Measurements from ENCODE around the gene MAPKAP1. TPM values are rescaled to one million over a fixed set of nuclear protein-coding genes. Genes with fewer than 3 reads are reported as not detected.
"Not testable (repeated sequence)": the region's sequence is repeated elsewhere in the genome, so short reads cannot be mapped to it uniquely, and the experiment has no call there.

Gene MAPKAP1
- total RNA-seq, 4 donors from 2014 or later = 57.6 to 70.2 (median 68.7) TPM

DNA sequence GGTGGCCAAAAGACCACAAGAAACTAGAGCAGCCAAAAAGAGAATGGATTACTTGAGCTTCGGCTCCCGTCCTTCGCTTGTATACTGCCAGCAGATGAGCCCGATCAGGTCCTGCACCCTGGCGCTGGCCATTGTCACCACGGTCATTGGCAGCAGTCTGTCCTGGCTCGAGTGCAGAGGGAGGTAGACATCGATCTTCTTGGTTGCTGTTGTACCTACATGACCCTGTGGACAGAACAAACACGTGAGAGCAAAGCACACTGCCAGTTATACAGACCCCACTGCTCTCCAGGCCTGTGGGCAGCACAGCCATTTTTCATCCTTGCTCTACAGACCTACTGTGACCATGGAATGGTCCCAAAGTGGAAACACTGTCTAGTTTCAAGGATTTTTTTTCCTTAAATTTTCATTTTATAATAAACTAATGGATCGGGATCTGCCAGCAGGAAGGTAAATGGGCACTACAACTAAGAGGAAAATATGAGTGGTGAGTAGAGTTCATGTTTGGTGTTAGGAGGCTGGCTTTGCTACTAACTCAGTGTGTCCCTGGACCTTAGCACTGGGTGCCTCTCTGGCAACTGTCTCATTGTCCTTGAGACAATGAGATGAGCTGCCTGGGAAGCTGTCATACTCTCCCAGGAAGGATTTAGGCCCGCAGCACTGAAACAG is 121.4 kb downstream of the MAPKAP1 start:
- DNase-seq (ENCODE audit: low spot score in 2 of 2) = no peak

DNA sequence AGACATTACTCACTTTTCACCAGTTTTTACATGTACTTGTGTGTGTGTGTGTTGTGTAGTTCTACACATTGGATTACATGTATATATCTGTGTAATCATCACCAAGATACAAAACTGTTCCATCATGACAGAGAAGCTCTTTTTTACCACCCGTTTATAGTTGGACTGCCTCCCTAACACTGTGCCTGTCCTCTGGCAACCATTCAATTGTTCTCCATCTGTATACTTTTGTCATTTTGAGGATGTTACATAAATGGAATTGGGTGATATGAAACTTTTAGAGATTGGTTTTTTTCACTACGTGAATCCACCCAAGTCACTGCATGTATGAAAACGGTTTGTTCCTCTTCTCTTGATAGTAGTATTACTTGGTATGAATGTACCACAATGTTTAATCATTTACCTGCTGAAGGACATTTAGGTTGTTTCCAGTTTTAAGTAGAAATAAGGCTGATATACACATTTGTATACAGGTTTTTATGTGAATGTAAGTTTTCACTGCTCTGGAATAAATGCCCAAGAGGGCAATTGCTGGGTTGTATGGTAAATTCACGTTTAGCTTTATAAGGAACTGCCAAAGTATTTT is 126.2 kb downstream of the MAPKAP1 start:
- Histone ChIP-seq H3K9me3 (no peaks in the 10 kb centered on the region), H3K4me3 (no peak overlapping the region), H3K27ac (no peak overlapping the region), H3K4me1 (no peaks in the 10 kb centered on the region), H3K27me3 (no peaks in the 10 kb centered on the region), H3K36me3 (peaks cover 17% of the 10 kb centered on the region)
- whole genome bisulfite sequencing = 90% methylated on average over 4 of the region's 4 CpGs
- DNase-seq (ENCODE audit: low spot score in 2 of 2) = no peak
- TF ChIP-seq EP300 (IDR thresholded peaks at IDR 0.05) (no peak), POLR2A (IDR thresholded peaks at IDR 0.05) (no peak), POLR2AphosphoS5 (IDR thresholded peaks at IDR 0.05) (no peak)
- TF ChIP-seq, protein P1, sequence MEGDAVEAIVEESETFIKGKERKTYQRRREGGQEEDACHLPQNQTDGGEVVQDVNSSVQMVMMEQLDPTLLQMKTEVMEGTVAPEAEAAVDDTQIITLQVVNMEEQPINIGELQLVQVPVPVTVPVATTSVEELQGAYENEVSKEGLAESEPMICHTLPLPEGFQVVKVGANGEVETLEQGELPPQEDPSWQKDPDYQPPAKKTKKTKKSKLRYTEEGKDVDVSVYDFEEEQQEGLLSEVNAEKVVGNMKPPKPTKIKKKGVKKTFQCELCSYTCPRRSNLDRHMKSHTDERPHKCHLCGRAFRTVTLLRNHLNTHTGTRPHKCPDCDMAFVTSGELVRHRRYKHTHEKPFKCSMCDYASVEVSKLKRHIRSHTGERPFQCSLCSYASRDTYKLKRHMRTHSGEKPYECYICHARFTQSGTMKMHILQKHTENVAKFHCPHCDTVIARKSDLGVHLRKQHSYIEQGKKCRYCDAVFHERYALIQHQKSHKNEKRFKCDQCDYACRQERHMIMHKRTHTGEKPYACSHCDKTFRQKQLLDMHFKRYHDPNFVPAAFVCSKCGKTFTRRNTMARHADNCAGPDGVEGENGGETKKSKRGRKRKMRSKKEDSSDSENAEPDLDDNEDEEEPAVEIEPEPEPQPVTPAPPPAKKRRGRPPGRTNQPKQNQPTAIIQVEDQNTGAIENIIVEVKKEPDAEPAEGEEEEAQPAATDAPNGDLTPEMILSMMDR (IDR thresholded peaks at IDR 0.05) = no peak

More for the DNA sequence above, 121.4 kb downstream of the MAPKAP1 start:
- peaks cover 17% of the 10 kb centered on the region for H3K36me3 ChIP-seq
- no peaks in the 10 kb centered on the region for H3K27me3 ChIP-seq
- no peaks in the 10 kb centered on the region for H3K9me3 ChIP-seq
- no peaks in the 10 kb centered on the region for H3K4me1 ChIP-seq
- WGBS = 94% methylated on average over 11 of the region's 11 CpGs
- H3K27ac ChIP-seq = no peak overlapping the region
- H3K4me3 ChIP-seq = no peak overlapping the region
- no peak for TF ChIP-seq EP300 (IDR thresholded peaks at IDR 0.05)
- TF ChIP-seq, protein P1 (IDR thresholded peaks at IDR 0.05) = no peak

DNA sequence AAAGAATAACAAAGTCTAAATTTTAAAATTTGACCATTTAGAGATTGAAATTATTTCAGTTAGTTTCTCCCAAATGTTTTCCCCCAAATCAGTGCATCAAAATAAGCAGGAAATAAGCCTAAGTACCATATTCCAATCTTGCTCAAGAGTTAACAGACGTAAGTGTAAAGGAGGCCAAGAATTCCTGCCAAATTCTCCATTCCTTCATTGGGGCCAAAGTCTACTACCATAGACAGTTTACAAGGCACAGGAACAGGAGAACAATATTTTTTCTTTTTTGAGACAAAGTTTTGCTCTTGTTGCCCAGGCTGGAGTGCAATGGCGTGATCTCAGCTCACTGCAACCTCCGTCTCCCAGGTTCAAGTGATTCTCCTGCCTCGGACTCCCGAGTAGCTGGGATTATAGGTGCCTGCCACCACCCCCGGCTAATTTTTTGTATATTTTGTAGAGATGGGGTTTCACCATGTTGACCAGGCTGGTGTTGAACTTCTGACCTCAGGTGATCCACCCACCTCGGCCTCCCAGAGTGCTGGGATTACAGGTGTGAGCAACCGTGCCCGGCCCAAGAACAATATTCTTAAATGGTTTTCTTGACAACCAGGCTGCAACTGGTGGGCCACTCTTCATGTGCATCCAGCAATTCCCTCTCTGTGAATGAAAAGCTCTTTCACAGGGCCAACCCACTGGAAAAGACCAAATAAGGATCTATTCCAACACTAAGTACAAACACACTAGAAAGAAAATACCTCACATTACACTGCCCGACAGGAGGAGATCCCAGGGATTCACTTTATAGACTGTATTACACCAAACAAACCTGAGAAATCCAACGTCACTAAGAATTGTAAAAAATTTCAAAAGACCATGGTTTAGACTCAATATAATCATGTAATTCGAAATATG is 127.7 kb downstream of the MAPKAP1 start:
- H3K27me3 ChIP-seq = no peaks in the 10 kb centered on the region
- H3K4me1 ChIP-seq = no peaks in the 10 kb centered on the region
- H3K27ac ChIP-seq = no peak overlapping the region
- no peak for DNase-seq (ENCODE audit: low spot score in 2 of 2)
- WGBS = 90% methylated on average over 12 of the region's 12 CpGs
- no peaks in the 10 kb centered on the region for H3K9me3 ChIP-seq
- TF ChIP-seq, protein P1 (IDR thresholded peaks at IDR 0.05) = no peak
- TF ChIP-seq EP300 (IDR thresholded peaks at IDR 0.05) (no peak), POLR2A (IDR thresholded peaks at IDR 0.05) (no peak), POLR2AphosphoS5 (IDR thresholded peaks at IDR 0.05) (no peak)
- H3K36me3 ChIP-seq = peaks cover 9% of the 10 kb centered on the region
- no peak overlapping the region for H3K4me3 ChIP-seq

DNA sequence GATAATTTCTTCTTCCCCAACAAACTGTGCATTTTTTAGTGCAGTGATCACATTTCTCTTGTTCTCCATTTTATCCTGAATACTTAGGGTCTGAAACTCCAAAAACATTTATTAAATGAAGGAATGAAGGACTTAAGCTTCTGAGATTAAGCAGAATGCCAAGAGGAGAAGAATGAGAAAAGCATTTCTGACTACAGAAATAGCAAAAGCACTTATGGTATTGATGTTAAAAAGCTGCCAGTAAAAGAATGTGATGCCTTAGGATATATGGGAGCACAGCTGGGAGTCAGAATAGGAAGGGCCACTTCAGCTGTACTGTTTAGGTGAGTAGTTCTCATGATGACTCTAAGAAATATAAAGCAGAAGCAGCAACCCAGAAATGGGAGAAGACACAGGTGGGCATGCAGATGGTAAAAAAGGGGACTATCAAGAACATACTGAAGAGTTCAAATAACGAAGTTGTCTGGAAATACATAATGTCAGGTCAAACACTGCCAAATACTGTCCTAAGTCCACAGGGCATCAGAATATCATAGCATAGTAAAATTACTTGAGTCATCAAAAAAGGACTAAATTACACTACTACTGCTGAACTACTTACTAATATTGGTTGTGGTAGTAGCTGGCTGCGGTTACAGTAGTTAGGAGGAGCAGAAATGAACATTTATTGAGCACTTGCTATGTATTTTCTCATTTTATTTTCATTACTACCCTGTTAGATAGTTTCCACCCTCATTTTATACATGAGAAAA is 132.7 kb downstream of the MAPKAP1 start:
- no peak overlapping the region for H3K4me3 ChIP-seq
- no peaks in the 10 kb centered on the region for H3K27me3 ChIP-seq
- H3K9me3 ChIP-seq = no peaks in the 10 kb centered on the region
- DNase-seq (ENCODE audit: low spot score in 2 of 2) = no peak
- no peak overlapping the region for H3K27ac ChIP-seq
- TF ChIP-seq POLR2AphosphoS5 (IDR thresholded peaks at IDR 0.05) (no peak), POLR2A (IDR thresholded peaks at IDR 0.05) (no peak), EP300 (IDR thresholded peaks at IDR 0.05) (no peak)
- TF ChIP-seq, protein P1 (IDR thresholded peaks at IDR 0.05) = no peak
- H3K4me1 ChIP-seq = no peaks in the 10 kb centered on the region
- H3K36me3 ChIP-seq = no peaks in the 10 kb centered on the region
- 93% methylated on average over 2 of the region's 2 CpGs for WGBS

DNA sequence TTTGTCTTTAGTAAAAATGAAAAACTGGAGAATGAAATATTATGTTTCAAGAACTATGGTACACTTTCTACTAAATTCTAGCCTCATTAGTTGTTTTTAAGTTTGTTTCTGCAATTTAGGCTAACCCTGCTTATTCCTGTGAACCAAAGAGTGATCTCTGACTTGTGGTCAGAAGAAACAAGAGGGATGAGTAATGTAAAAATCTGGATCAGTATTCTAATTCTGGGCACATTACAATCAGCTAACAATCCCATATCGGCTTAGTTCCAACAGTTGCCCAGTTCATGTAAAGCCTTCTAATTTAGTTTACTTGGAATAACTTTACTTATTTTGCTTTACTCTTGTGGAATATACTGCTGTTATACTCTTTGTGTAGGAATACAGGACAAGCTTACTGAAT is 134.5 kb downstream of the MAPKAP1 start:
- H3K36me3 ChIP-seq; H3K9me3 ChIP-seq; H3K27ac ChIP-seq; H3K4me3 ChIP-seq; H3K4me1 ChIP-seq; DNase-seq (ENCODE audit: low spot score in 2 of 2); H3K27me3 ChIP-seq: not testable (repeated sequence)
- WGBS = 94% methylated on average over 1 of the region's 1 CpG

DNA sequence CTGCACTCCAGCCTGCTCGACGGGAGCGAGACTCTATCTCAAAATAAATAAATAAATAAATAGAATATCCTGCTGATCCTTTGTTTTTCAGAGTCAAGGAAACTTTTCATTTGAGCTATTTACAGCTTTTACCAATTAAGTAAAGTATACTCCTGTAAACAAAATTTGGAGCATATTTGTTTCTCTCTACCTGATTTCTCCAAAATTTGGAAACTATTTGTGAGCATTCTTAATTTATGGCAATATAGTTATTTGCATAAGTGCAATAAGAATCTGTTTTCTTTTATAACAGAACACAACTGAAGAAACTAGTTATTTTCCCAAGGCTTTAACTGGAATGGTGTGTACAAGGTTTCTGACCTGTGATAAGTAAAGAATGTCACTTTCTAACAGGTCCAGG is 135.2 kb downstream of the MAPKAP1 start:
- not testable (repeated sequence) for H3K9me3 ChIP-seq; H3K4me1 ChIP-seq; H3K36me3 ChIP-seq; DNase-seq (ENCODE audit: low spot score in 2 of 2); H3K27ac ChIP-seq; H3K27me3 ChIP-seq; H3K4me3 ChIP-seq
- WGBS = 100% methylated on average over 3 of the region's 3 CpGs

Measured in suprapubic skin (tissue), 4 donors.